ENCODE results near the gene MIA.
"Not testable (repeated sequence)": the region's sequence is repeated elsewhere in the genome, so short reads cannot be mapped to it uniquely, and the experiment has no call there.

MIA gene

GRCh38 chr19:40763963-40764362, 11.4 kb upstream of the MIA start:
- DNase-seq (ENCODE audit: extremely low spot score): no peak
- TF ChIP-seq TARDBP (IDR thresholded peaks at IDR 0.05) (no peak), NFRKB (IDR thresholded peaks at IDR 0.05) (no peak), FOXA1 (IDR thresholded peaks at IDR 0.05) (no peak), ELF4 (IDR thresholded peaks at IDR 0.05) (no peak)
- ChIA-PET POLR2A (no interaction called here), CTCF (no interaction called here)

GRCh38 chr19:40766385-40766784, 8.9 kb upstream of the MIA start:
- 0 out of 2 replicates have a peak, but pooled peaks have one; percentile 20 for TF ChIP-seq ZNF384 (IDR thresholded peaks at IDR 0.05)
- CTCF ChIA-PET; DNase-seq (ENCODE audit: extremely low spot score); POLR2A ChIA-PET: not testable (repeated sequence)

GRCh38 chr19:40768869-40769268, 6.5 kb upstream of the MIA start:
- POLR2A ChIA-PET: no interaction called here
- CTCF ChIA-PET: no interaction called here
- TF ChIP-seq BHLHE40 (IDR thresholded peaks at IDR 0.05; ENCODE audit: borderline replicate concordance): no peak
- no peak for TF ChIP-seq LEF1 (IDR thresholded peaks at IDR 0.05; ENCODE audit: borderline replicate concordance)
- TF ChIP-seq SUZ12 (IDR thresholded peaks at IDR 0.05): no peak
- DNase-seq (ENCODE audit: extremely low spot score): no peak

GRCh38 chr19:40771101-40771862, 4.0 kb upstream of the MIA start:
- POLR2A ChIA-PET: interaction anchor here (0.8 kb wide), 2 partner anchors 15 to 21 kb away, joined by 4 to 5 read pairs; partner anchors contain the start of gene ACTMAP
- peak; percentile 78 for TF ChIP-seq PKNOX1 (IDR thresholded peaks at IDR 0.05)
- CTCF ChIA-PET; DNase-seq (ENCODE audit: extremely low spot score): not testable (repeated sequence)

- TF ChIP-seq L3MBTL2 (conservative IDR thresholded peaks at IDR 0.05): no peak
- no peak for TF ChIP-seq CTBP1 (IDR thresholded peaks at IDR 0.05; ENCODE audit: borderline replicate concordance)
- TF ChIP-seq ELF4 (IDR thresholded peaks at IDR 0.05): no peak
- no peak for TF ChIP-seq SUZ12 (IDR thresholded peaks at IDR 0.05)
- TF ChIP-seq FOXA1 (IDR thresholded peaks at IDR 0.05): no peak
- no peak for TF ChIP-seq LEF1 (IDR thresholded peaks at IDR 0.05; ENCODE audit: borderline replicate concordance)
- TF ChIP-seq HDGF (IDR thresholded peaks at IDR 0.05; ENCODE audit: borderline replicate concordance): no peak
- TF ChIP-seq FOXK2 (IDR thresholded peaks at IDR 0.05): no peak
- TF ChIP-seq SP1 (IDR thresholded peaks at IDR 0.05): no peak
- TF ChIP-seq BHLHE40 (IDR thresholded peaks at IDR 0.05; ENCODE audit: borderline replicate concordance): no peak
- TF ChIP-seq PKNOX1 (IDR thresholded peaks at IDR 0.05): no peak
- TF ChIP-seq TARDBP (IDR thresholded peaks at IDR 0.05): no peak
- no peak for TF ChIP-seq FOXM1 (IDR thresholded peaks at IDR 0.05; ENCODE audit: borderline replicate concordance)
- TF ChIP-seq NFRKB (IDR thresholded peaks at IDR 0.05): no peak
- CTCF ChIA-PET: no interaction called here
- no peak for DNase-seq (ENCODE audit: extremely low spot score)
- POLR2A ChIA-PET: interaction anchor here (2.9 to 3.6 kb wide), 2 partner anchors 25 to 112 kb away, joined by 8 to 55 read pairs; partner anchors contain the start of genes ACTMAP and SNRPA
Observed at GRCh38 chr19:40775632-40776022, 306 bp downstream of the MIA start.

- TF ChIP-seq SP1 (IDR thresholded peaks at IDR 0.05): no peak
- POLR2A ChIA-PET: interaction anchor here (2.9 to 3.6 kb wide), 2 partner anchors 25 to 113 kb away, joined by 8 to 55 read pairs; partner anchors contain the start of genes ACTMAP and SNRPA
Observed at GRCh38 chr19:40776364-40776763, 1.0 kb downstream of the MIA start.

GRCh38 chr19:40776932-40777644, 1.8 kb downstream of the MIA start:
- CTCF ChIA-PET: interaction anchor here (0.7 to 1.7 kb wide), 3 partner anchors 21 to 174 kb away, joined by 3 to 17 read pairs (median 3); partner anchors contain the start of gene EGLN2
- peak; percentile 84 for DNase-seq (ENCODE audit: extremely low spot score)
- TF ChIP-seq SUZ12 (IDR thresholded peaks at IDR 0.05) (no peak), ZNF384 (IDR thresholded peaks at IDR 0.05) (no peak), NFRKB (IDR thresholded peaks at IDR 0.05) (no peak), ELF4 (IDR thresholded peaks at IDR 0.05) (no peak), FOXK2 (IDR thresholded peaks at IDR 0.05) (no peak), FOXM1 (IDR thresholded peaks at IDR 0.05; ENCODE audit: borderline replicate concordance) (no peak)
- POLR2A ChIA-PET: interaction anchor here (1.0 to 3.6 kb wide), 7 partner anchors 9 to 114 kb away, joined by 3 to 55 read pairs (median 8); partner anchors contain the start of genes ACTMAP, EGLN2 and SNRPA

More at GRCh38 chr19:40776364-40776763, 1.0 kb downstream of the MIA start:
- CTCF ChIA-PET: interaction anchor here (0.7 kb wide), 1 partner anchor 173 kb away, joined by 3 read pairs; no protein-coding TSS in a partner anchor
- DNase-seq (ENCODE audit: extremely low spot score): no peak

GRCh38 chr19:40777645-40777936, 2.3 kb downstream of the MIA start:
- TF ChIP-seq ZNF384 (IDR thresholded peaks at IDR 0.05) (no peak), ARNT (IDR thresholded peaks at IDR 0.05) (no peak), FOXA1 (IDR thresholded peaks at IDR 0.05) (no peak), L3MBTL2 (conservative IDR thresholded peaks at IDR 0.05) (no peak), SP1 (IDR thresholded peaks at IDR 0.05) (no peak), TARDBP (IDR thresholded peaks at IDR 0.05) (no peak), CTBP1 (IDR thresholded peaks at IDR 0.05; ENCODE audit: borderline replicate concordance) (no peak), LEF1 (IDR thresholded peaks at IDR 0.05; ENCODE audit: borderline replicate concordance) (no peak), ELF4 (IDR thresholded peaks at IDR 0.05) (no peak), BHLHE40 (IDR thresholded peaks at IDR 0.05; ENCODE audit: borderline replicate concordance) (no peak), HDGF (IDR thresholded peaks at IDR 0.05; ENCODE audit: borderline replicate concordance) (no peak), PKNOX1 (IDR thresholded peaks at IDR 0.05) (no peak), NFRKB (IDR thresholded peaks at IDR 0.05) (no peak), SUZ12 (IDR thresholded peaks at IDR 0.05) (no peak), FOXM1 (IDR thresholded peaks at IDR 0.05; ENCODE audit: borderline replicate concordance) (no peak), FOXK2 (IDR thresholded peaks at IDR 0.05) (no peak)
- ChIA-PET POLR2A (interaction anchor here (1.0 to 3.6 kb wide), 7 partner anchors 9 to 114 kb away, joined by 3 to 55 read pairs (median 8); partner anchors contain the start of genes ACTMAP, EGLN2 and SNRPA), CTCF (interaction anchor here (1.3 to 1.7 kb wide), 3 partner anchors 21 to 29 kb away, joined by 3 to 17 read pairs (median 4); partner anchors contain the start of gene EGLN2)
- DNase-seq (ENCODE audit: extremely low spot score): no peak
